Heart left ventricle (tissue), 16 donors: ENCODE measurements around the gene FAM241A. TPM values are rescaled to one million over a fixed set of nuclear protein-coding genes. Genes with fewer than 3 reads are reported as not detected.

Experiments
- ATAC-seq, 4 donors: fragments of 200-7000 bp; cut with Tn5 transposase; one replicate each; pipeline ENCODE4 v1.9.1; 2020 to 2022; ENCODE audit warnings: moderate library complexity in 4 of 4, mild to moderate bottlenecking in 3 of 4, moderate number of reproducible peaks in 1 of 4
- DNase-seq, 5 donors: peaks; one replicate each; pipeline ENCODE4 v3.0.0-alpha.2; 2020
- H3K27ac ChIP-seq, 12 donors: fragments of 200-600 bp; sonication (generic) in 4 of 12; one replicate each; pipeline versions ENCODE4 v1.5.0 to v1.8.0; 2016 to 2022; ENCODE audit warnings: mild to moderate bottlenecking in 2 of 12
- H3K27me3 ChIP-seq, 9 donors: fragments of 200-600 bp; sonication (generic) in 2 of 9; one replicate each; pipeline versions ENCODE4 v1.5.1 to v1.8.0; 2016 to 2022; ENCODE audit warnings: mild to moderate bottlenecking in 3 of 9
- H3K36me3 ChIP-seq, 9 donors: fragments of 200-600 bp; sonication (generic) in 2 of 9; one replicate each; pipeline versions ENCODE4 v1.5.0 to v1.8.0; 2018 to 2022; ENCODE audit warnings: mild to moderate bottlenecking in 2 of 9
- H3K4me1 ChIP-seq, 12 donors: fragments of 200-600 bp; sonication (generic) in 4 of 12; one replicate each; pipeline versions ENCODE4 v1.5.0 to v1.8.0; 2016 to 2022; ENCODE audit warnings: mild to moderate bottlenecking in 3 of 12
- H3K4me3 ChIP-seq, 12 donors: fragments of 200-600 bp; sonication (generic) in 4 of 12; one replicate each; pipeline versions ENCODE4 v1.5.0 to v1.8.0; 2017 to 2022; ENCODE audit warnings: mild to moderate bottlenecking in 9 of 12, moderate library complexity in 4 of 12
- H3K9me3 ChIP-seq, 12 donors: fragments of 200-600 bp; sonication (generic) in 4 of 12; one replicate each; pipeline versions ENCODE4 v1.5.0 to v1.8.0; 2016 to 2022; ENCODE audit warnings: mild to moderate bottlenecking in 1 of 12
- CTCF ChIP-seq, 12 donors: fragments of 200-600 bp; sonication (generic) in 4 of 12; IDR thresholded peaks; one replicate each; pipeline versions ENCODE4 v1.5.0 to v1.8.0; 2018 to 2022; ENCODE audit warnings: antibody characterized with exemption in 12 of 12, mild to moderate bottlenecking in 5 of 12
- POLR2A ChIP-seq, 2 donors: fragments of 450-650 bp; IDR thresholded peaks; one replicate each; pipeline ENCODE4 v1.6.1; 2017; ENCODE audit warnings: antibody characterized with exemption in 2 of 2, mild to moderate bottlenecking in 2 of 2, moderate library complexity in 2 of 2
- WGBS, 4 donors: extraction: QIAGEN DNeasy Blood & Tissue Kit in 2 of 4; methylation state at CpG; one replicate each; pipeline versions ENCODE4 v1.1.5 to v1.1.7; 2013 to 2018; 5-methylcytosine and 5-hydroxymethylcytosine counted together
- intact Hi-C, 10 donors: fragments of 100-400 bp; cut with DNase I; formaldehyde crosslinking; loops; one replicate each; pipeline versions ENCODE4 v1.11.1 to v1.14.2; 2022
- long read RNA-seq, 3 donors: library from polyadenylated mRNA; unstranded; transcript quantifications; one replicate each; pipeline ENCODE4 v2.0.0, GENCODE V29; 2020 to 2021
- polyA plus RNA-seq, 2 donors: library from polyadenylated mRNA; stranded (reverse); fragments of 200-250 nt; gene quantifications; one replicate each; pipeline ENCODE4 v1.2.3, GENCODE V29; 2013
- total RNA-seq, 9 donors: library from RNA; depleted of rRNA in 2 of 9; stranded (reverse); fragments of >200 nt in 2 of 9; fragmentation: NEBNext Ultra II Directional in 3 of 9; extraction: Animal tissue kit (Norgen Biotek cat#: 25700) in 3 of 9; gene quantifications; one replicate each; pipeline versions ENCODE4 v1.1.0 to v1.2.4, GENCODE V29; 2016 to 2023
- donor health status: ischemic (EF 13 %, LVEDD 7.1; RV severe dilation, severe dysfunction).
- donor health status: healthy with polysubstance abuse.
- donor health status: DM: no; HTN: yes; CAD: no.
- donor health status: DM: no; HTN: no; CAD: no.
- donor health status: ischemic (EF 25% LVEDD 6.9; RV normal size, moderate dysfunction).
- donor health status: ischemic (EF 25% LVEDD 5.7; RV mildly dilated, moderate dysfunction).
- donor health status: healthy.
- donor health status: DM: yes; HTN: yes; CAD: no.
- donor health status: ischemic (EF 35%, LVEDD 5.7; RV mildly dilated, moderate dysfunction).
- donor health status: nonischemic (EF 11% LVEDD 7.7; RV severe dilation, severe dysfunction).
- donor health status: DM: yes; HTN: yes; CAD: no.
- donor health status: PGD.
- donor health status: ischemic (EF 29% LVEDD 5.4; RV normal size, mild dysfunction).
- donor health status: nonischemic (EF 23%, LVEDD 6.1; RV moderate dilation, normal function).

FAM241A gene
- total RNA-seq (10 to 100 TPM in 1 of 9 donors, 1 to 10 TPM in 8; 5.4 to 10.3 (median 8.5) TPM), polyA plus RNA-seq (1 to 10 TPM; 5.3 to 5.8 TPM)
- long read RNA-seq, donor 1, full-length matches to known transcripts = 136 of 148 reads
- long read RNA-seq, donor 1, partial matches to known transcripts = 2 of 148 reads
- long read RNA-seq, donor 1, other reads (novel, unspliced or antisense) = 10 of 148 reads
- long read RNA-seq, donor 2, full-length matches to known transcripts = 4 of 7 reads
- long read RNA-seq, donor 2, partial matches to known transcripts = 1 of 7 reads
- long read RNA-seq, donor 2, other reads (novel, unspliced or antisense) = 2 of 7 reads
- long read RNA-seq, donor 3, full-length matches to known transcripts = 175 of 182 reads
- long read RNA-seq, donor 3, partial matches to known transcripts = 1 of 182 reads
- long read RNA-seq, donor 3, other reads (novel, unspliced or antisense) = 6 of 182 reads

GRCh38 chr4:112145326-112145789, at the start of gene FAM241A:
Gene FAM241A (plus strand): TSS chr4:112145454. CDS start chr4:112145581, 127 bp downstream.
- intact Hi-C loops = loop anchor here in 8 of 10 donors (1.0 to 5.0 kb wide), 6 partner anchors 41 to 87 kb away; partner anchors contain the start of gene AP1AR (in 8 of the 8)
- TF ChIP-seq POLR2A (IDR thresholded peaks at IDR 0.05) (peak; percentile 53 to 98), CTCF (IDR thresholded peaks at IDR 0.05) (peak in 1 of 12 donors; percentile 4)
- WGBS, 4 donors = 0 to 1% (median 1%) methylated on average over 25 to 70 of the region's 70 CpGs
- DNase-seq (peak; percentile 90 to 96 (median 92)), ATAC-seq (peak; percentile 98 to 99 (median 98))
- Histone ChIP-seq H3K4me1 (peaks cover 5 to 65% (median 43%) of the 10 kb centered on the region in 12 donors), H3K9me3 (no peaks in the 10 kb centered on the region), H3K36me3 (no peaks in the 10 kb centered on the region), H3K4me3 (peak within 1 kb of the TSS; percentile 74 to 94 (median 84)), H3K27me3 (no peaks in the 10 kb centered on the region), H3K27ac (peak within 1 kb of the TSS; percentile 79 to 96 (median 90))

DNA sequence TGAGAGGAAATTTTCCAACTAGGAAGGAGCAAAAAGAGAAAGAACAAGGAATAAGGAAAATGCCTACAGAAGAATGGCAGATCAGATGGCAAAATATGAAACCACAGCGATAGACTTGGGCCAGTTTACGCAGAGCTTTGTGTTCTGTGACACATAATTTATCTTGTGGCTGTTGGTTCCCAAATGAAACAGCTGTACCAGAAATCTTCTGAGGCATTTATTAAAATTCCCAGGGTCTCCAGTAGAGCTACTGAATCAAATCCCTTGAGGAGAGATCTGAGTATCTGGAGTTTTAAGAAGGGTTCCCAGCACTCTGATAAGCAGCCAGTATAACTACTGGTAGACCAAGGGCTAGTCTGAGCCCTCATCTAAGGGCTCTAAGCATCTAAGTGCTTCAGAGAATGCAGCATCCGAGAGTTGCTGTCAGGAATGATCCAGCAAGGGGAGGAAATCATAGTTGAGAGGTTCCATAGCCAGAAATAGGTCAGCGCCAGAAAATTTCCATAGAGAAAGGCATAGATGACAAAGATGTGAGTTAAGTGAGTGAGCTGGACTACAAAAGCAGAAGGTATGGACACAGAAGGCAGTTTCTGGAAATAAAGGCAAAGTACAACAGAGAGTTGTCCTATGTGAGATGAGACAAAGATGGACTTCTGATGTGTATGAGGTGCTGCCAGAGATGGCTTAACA, 46.3 kb upstream of the FAM241A start:
- H3K4me1 ChIP-seq = peaks cover 0 to 24% (median 5%) of the 10 kb centered on the region in 12 donors
- no peak overlapping the region for H3K4me3 ChIP-seq
- TF ChIP-seq POLR2A (IDR thresholded peaks at IDR 0.05) (no peak), CTCF (IDR thresholded peaks at IDR 0.05) (no peak)
- H3K27ac ChIP-seq = no peak overlapping the region
- no peaks in the 10 kb centered on the region for H3K27me3 ChIP-seq
- no peaks in the 10 kb centered on the region for H3K36me3 ChIP-seq
- ATAC-seq (no peak), DNase-seq (no peak)
- intact Hi-C loops = loop anchor here in 7 of 10 donors (1.0 to 5.0 kb wide), 8 partner anchors 48 to 223 kb away; partner anchors contain the start of gene FAM241A (in 1 of the 7)
- 74 to 81% (median 74%) methylated on average over 4 of the region's 4 CpGs for WGBS, 4 donors
- no peaks in the 10 kb centered on the region for H3K9me3 ChIP-seq

DNA sequence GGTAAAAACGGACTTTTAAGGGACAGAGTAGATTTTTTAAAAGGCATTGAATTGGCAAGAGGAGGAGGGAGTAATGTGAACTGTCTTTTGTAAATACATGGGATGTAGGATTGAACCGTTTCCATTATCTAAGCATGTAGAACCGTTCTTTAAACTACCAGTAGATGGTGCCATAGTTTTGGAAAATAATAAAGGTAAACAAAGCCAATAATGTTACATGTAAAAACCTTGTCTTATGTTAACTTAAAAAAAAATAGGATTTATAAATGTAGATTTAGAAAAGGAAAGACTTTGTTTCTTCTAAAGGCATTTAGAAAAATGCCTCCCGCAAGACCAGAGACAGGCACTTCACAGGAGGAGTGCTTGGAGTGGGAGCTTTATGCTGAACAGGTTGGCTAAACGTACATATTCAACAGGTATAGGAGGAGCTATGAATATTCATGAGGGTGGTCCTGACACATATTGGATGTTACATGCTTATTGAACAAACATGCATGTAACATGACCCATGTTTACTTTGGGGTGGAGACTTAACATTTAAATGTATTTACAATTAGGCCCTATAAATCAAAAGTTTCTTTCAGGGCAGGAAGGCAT, 45.5 kb upstream of the FAM241A start:
- intact Hi-C loops = loop anchor here (1.0 to 10.0 kb wide), 11 partner anchors 47 to 505 kb away; partner anchors contain the start of gene FAM241A (in 3 of the 10)
- DNase-seq = no peak
- no peak for TF ChIP-seq POLR2A (IDR thresholded peaks at IDR 0.05)
- TF ChIP-seq CTCF (IDR thresholded peaks at IDR 0.05) = peak; percentile 54 to 84 (median 74)
- Histone ChIP-seq H3K4me1 (peaks cover 0 to 24% (median 4%) of the 10 kb centered on the region in 12 donors), H3K9me3 (no peaks in the 10 kb centered on the region), H3K4me3 (no peak overlapping the region), H3K27ac (no peak overlapping the region), H3K27me3 (no peaks in the 10 kb centered on the region), H3K36me3 (no peaks in the 10 kb centered on the region)
- 7 to 21% (median 15%) methylated on average over 5 of the region's 5 CpGs for WGBS, 4 donors
- peak; percentile 58 to 85 (median 70) for ATAC-seq
